H1 (cell line): Measurements from ENCODE around the gene CFAP206. TPM values are rescaled to one million over a fixed set of nuclear protein-coding genes. Genes with fewer than 3 reads are reported as not detected.

Experiments
- CTCF ChIA-PET: fragments of 300-600 bp; sonication (Branson Sonifier 250); formaldehyde crosslinking; loops from one replicate; lab custom pipeline; 2021; ENCODE audit not compliant: partially characterized antibody; lab: Charles Lee
- POLR2A ChIA-PET: fragments of 300-600 bp; sonication (Branson Sonifier 250); formaldehyde crosslinking; loops from one replicate; lab custom pipeline; 2021; ENCODE audit warnings: inconsistent platforms; ENCODE audit not compliant: partially characterized antibody; lab: Charles Lee
- DNase-seq, 2 experiments: peaks; one replicate each; pipeline versions ENCODE4 v3.0.0 to v3.0.0-alpha.2; 2010 to 2022; ENCODE audit warnings: low spot score in 2 of 2, low read depth in 1 of 2, mixed read lengths in 1 of 2
- FAIRE-seq: peaks from 2 replicates; lab custom pipeline; 2011; peaks lifted over from hg19 to GRCh38; lab: Jason Lieb, UNC
- H2AFZ ChIP-seq: 2 replicates; pipeline ENCODE4 v1.8.1; 2012; ENCODE audit warnings: low read length, inconsistent platforms
- H2AK5ac ChIP-seq: 2 replicates; pipeline ENCODE4 v1.6.1; 2013; ENCODE audit warnings: low read depth, low read length
- H2BK120ac ChIP-seq: replicated peaks from 2 replicates; pipeline ENCODE3; 2013; ENCODE audit warnings: low read depth, low read length, inconsistent platforms
- H2BK12ac ChIP-seq: 2 replicates; pipeline ENCODE4 v1.6.1; 2013; ENCODE audit warnings: low read depth, low read length
- H2BK15ac ChIP-seq: 2 replicates; pipeline ENCODE4 v1.6.1; 2013; ENCODE audit warnings: low read length
- H2BK20ac ChIP-seq: 2 replicates; pipeline ENCODE4 v1.6.1; 2013; ENCODE audit warnings: low read length
- H2BK5ac ChIP-seq: 2 replicates; pipeline ENCODE4 v1.6.1; 2013; ENCODE audit warnings: low read depth, low read length
- H3K14ac ChIP-seq: 2 replicates; pipeline ENCODE4 v1.6.1; 2013; ENCODE audit warnings: inconsistent platforms; ENCODE audit not compliant: insufficient read length
- H3K18ac ChIP-seq: 2 replicates; pipeline ENCODE4 v1.6.1; 2013; ENCODE audit warnings: low read length; ENCODE audit errors: extremely low read depth
- H3K23ac ChIP-seq: 2 replicates; pipeline ENCODE4 v1.6.1; 2013; ENCODE audit warnings: inconsistent platforms; ENCODE audit not compliant: insufficient read length
- H3K23me2 ChIP-seq: 2 replicates; pipeline ENCODE4 v1.6.1; 2013; ENCODE audit warnings: low read depth, low read length
- H3K27ac ChIP-seq: 2 replicates; pipeline ENCODE4 v1.6.1; 2011; ENCODE audit warnings: low read depth, low read length, inconsistent platforms
- H3K27me3 ChIP-seq, 4 experiments: replicated peaks in 1 of 4; 1 replicate in 1 of 4; 2 replicates in 3 of 4; pipeline versions ENCODE4 v1.6.1 to v1.8.1; 2011 to 2013; ENCODE audit warnings: low read length in 3 of 4, mild to moderate bottlenecking in 3 of 4, inconsistent platforms in 2 of 4, mixed read lengths in 2 of 4, moderate library complexity in 1 of 4; ENCODE audit not compliant: control insufficient read depth in 3 of 4, insufficient read depth in 3 of 4; ENCODE audit errors: extremely low read depth in 1 of 4
- H3K36me3 ChIP-seq, 4 experiments: 2 replicates each; pipeline versions ENCODE4 v1.6.1 to v1.8.1; 2011 to 2013; ENCODE audit warnings: mild to moderate bottlenecking in 4 of 4, low read length in 3 of 4, moderate library complexity in 2 of 4, control low read depth in 1 of 4, inconsistent platforms in 1 of 4; ENCODE audit not compliant: insufficient read depth in 4 of 4, control insufficient read depth in 2 of 4
- H3K4ac ChIP-seq: replicated peaks from 2 replicates; pipeline ENCODE3; 2013; ENCODE audit warnings: low read length, low read depth, mixed read lengths, inconsistent platforms; ENCODE audit not compliant: insufficient read length
- H3K4me1 ChIP-seq, 4 experiments: replicated peaks in 1 of 4; 1 replicate in 1 of 4; 2 replicates in 3 of 4; pipeline versions ENCODE4 v1.6.1 to v1.8.1; 2011 to 2013; ENCODE audit warnings: low read length in 3 of 4, inconsistent platforms in 2 of 4, mixed read lengths in 1 of 4; ENCODE audit not compliant: insufficient read depth in 4 of 4, control insufficient read depth in 3 of 4
- H3K4me2 ChIP-seq, 2 experiments: 2 replicates each; pipeline versions ENCODE4 v1.6.1 to v1.8.1; 2011 to 2013; ENCODE audit warnings: low read depth in 2 of 2, low read length in 2 of 2, control low read depth in 1 of 2, inconsistent platforms in 1 of 2, mild to moderate bottlenecking in 1 of 2; ENCODE audit not compliant: insufficient read depth in 1 of 2
- H3K4me3 ChIP-seq, 4 experiments: fragments of 200-600, 300-600 bp in 1 of 4; sonication (generic), shearing (Covaris generic), sonication (Bioruptor Twin) in 1 of 4; 2 replicates each; pipeline versions ENCODE4 v1.5.1 to v1.8.1; 2011 to 2016; ENCODE audit warnings: low read length in 4 of 4, low read depth in 3 of 4, control low read depth in 2 of 4, inconsistent platforms in 2 of 4, mild to moderate bottlenecking in 2 of 4, mixed read lengths in 1 of 4, moderate library complexity in 1 of 4; ENCODE audit not compliant: insufficient read depth in 2 of 4; ENCODE audit errors: extremely low read depth in 1 of 4
- H3K56ac ChIP-seq: replicated peaks from 2 replicates; pipeline ENCODE3; 2013; ENCODE audit warnings: low read depth, mild to moderate bottlenecking, mixed read lengths, low read length, inconsistent platforms; ENCODE audit not compliant: insufficient read length
- H3K79me1 ChIP-seq: 2 replicates; pipeline ENCODE4 v1.6.1; 2013; ENCODE audit warnings: low read depth, low read length, control low read depth
- H3K79me2 ChIP-seq, 2 experiments: 2 replicates each; pipeline versions ENCODE4 v1.6.1 to v1.8.1; 2012 to 2013; ENCODE audit warnings: low read length in 2 of 2, mild to moderate bottlenecking in 2 of 2, inconsistent platforms in 1 of 2; ENCODE audit not compliant: insufficient read depth in 2 of 2, control insufficient read depth in 1 of 2
- H3K9ac ChIP-seq, 4 experiments: replicated peaks in 1 of 4; 1 replicate in 1 of 4; 2 replicates in 3 of 4; pipeline versions ENCODE4 v1.6.1 to v1.8.1; 2011 to 2013; ENCODE audit warnings: low read depth in 3 of 4, low read length in 3 of 4, control low read depth in 2 of 4, mild to moderate bottlenecking in 2 of 4, moderate library complexity in 2 of 4, inconsistent platforms in 1 of 4; ENCODE audit errors: extremely low read depth in 1 of 4
- H3K9me3 ChIP-seq, 2 experiments: 2 replicates each; pipeline versions ENCODE4 v1.6.1 to v1.8.1; 2012 to 2013; ENCODE audit warnings: mild to moderate bottlenecking in 2 of 2, moderate library complexity in 2 of 2, control low read depth in 1 of 2, inconsistent platforms in 1 of 2, low read depth in 1 of 2, low read length in 1 of 2, mixed read lengths in 1 of 2; ENCODE audit not compliant: insufficient read depth in 2 of 2
- H4K20me1 ChIP-seq, 2 experiments: replicated peaks in 1 of 2; 2 replicates each; pipeline versions ENCODE3 to v1.8.1; 2011 to 2013; ENCODE audit warnings: inconsistent platforms in 2 of 2, low read length in 2 of 2, mild to moderate bottlenecking in 1 of 2; ENCODE audit not compliant: insufficient read depth in 2 of 2, control insufficient read depth in 1 of 2
- H4K5ac ChIP-seq: 2 replicates; pipeline ENCODE4 v1.6.1; 2013; ENCODE audit warnings: low read length, low read depth, mixed read lengths, inconsistent platforms; ENCODE audit not compliant: insufficient read length
- H4K8ac ChIP-seq: 2 replicates; pipeline ENCODE4 v1.8.0; 2013; ENCODE audit warnings: mild to moderate bottlenecking, moderate library complexity, low read length, inconsistent platforms; ENCODE audit not compliant: insufficient read depth; ENCODE audit errors: extremely low read depth
- H4K91ac ChIP-seq: replicated peaks from 2 replicates; pipeline ENCODE3; 2013; ENCODE audit warnings: low read length, mixed read lengths, inconsistent platforms; ENCODE audit not compliant: insufficient read length
- ASH2L ChIP-seq: fragments of 200-600, 300-600 bp; sonication (generic); IDR thresholded peaks from one replicate; pipeline ENCODE4 v1.7.1; 2017; ENCODE audit warnings: low read length
- BRCA1 ChIP-seq: IDR thresholded peaks from 2 replicates; pipeline ENCODE4 v1.6.1; 2012; ENCODE audit warnings: low read depth, low read length, improper control_type of control experiment
- E2F6 ChIP-seq: IDR thresholded peaks from 2 replicates; pipeline ENCODE4 v1.6.1; 2012; ENCODE audit warnings: inconsistent platforms
- HDAC2 ChIP-seq, 2 experiments: fragments of 300-600 bp in 1 of 2; sonication (generic) in 1 of 2; IDR thresholded peaks; 2 replicates each; pipeline ENCODE4 v1.6.1; 2011 to 2012; ENCODE audit warnings: low read depth in 2 of 2, low read length in 2 of 2, mild to moderate bottlenecking in 2 of 2, moderate library complexity in 2 of 2, borderline replicate concordance in 1 of 2, inconsistent platforms in 1 of 2
- KDM1A ChIP-seq: fragments of 200-600, 300-600 bp; sonication (generic); IDR thresholded peaks from 2 replicates; pipeline ENCODE4 v1.7.1; 2016; ENCODE audit warnings: mild to moderate bottlenecking, low read length, borderline replicate concordance
- KDM5A ChIP-seq: fragments of 200-600 bp; IDR thresholded peaks from 2 replicates; pipeline ENCODE4 v1.7.1; 2012; ENCODE audit warnings: mild to moderate bottlenecking, low read length, inconsistent platforms, mixed read lengths
- MAFK ChIP-seq: IDR thresholded peaks from 2 replicates; pipeline ENCODE4 v1.6.1; 2012; ENCODE audit warnings: low read depth, mild to moderate bottlenecking, improper control_type of control experiment, low read length
- POU5F1 ChIP-seq: IDR thresholded peaks from 2 replicates; pipeline ENCODE4 v1.6.1; 2011; ENCODE audit warnings: low read depth, mild to moderate bottlenecking, low read length, moderate library complexity
- RBBP5 ChIP-seq: IDR thresholded peaks from 2 replicates; pipeline ENCODE4 v1.7.1; 2012; ENCODE audit warnings: low read depth, mild to moderate bottlenecking, inconsistent platforms, low read length, moderate library complexity, borderline replicate concordance
- RNF2 ChIP-seq: fragments of 200-900, 300-1000 bp; sonication (generic); IDR thresholded peaks from 2 replicates; pipeline ENCODE4 v1.7.1; 2016; ENCODE audit warnings: borderline replicate concordance, low read depth, mild to moderate bottlenecking, antibody characterized with exemption, low read length; ENCODE audit not compliant: poor library complexity, severe bottlenecking; ENCODE audit errors: missing control alignments
- RXRA ChIP-seq: IDR thresholded peaks from 2 replicates; pipeline ENCODE4 v1.6.1; 2011; ENCODE audit warnings: low read depth, mild to moderate bottlenecking, low read length, moderate library complexity; ENCODE audit not compliant: insufficient read depth
- SIN3A ChIP-seq, 2 experiments: IDR thresholded peaks in 1 of 2; conservative IDR thresholded peaks in 1 of 2; 2 replicates each; pipeline ENCODE4 v1.6.1; 2011 to 2012; ENCODE audit warnings: low read length in 2 of 2, improper control_type of control experiment in 1 of 2, low read depth in 1 of 2, mild to moderate bottlenecking in 1 of 2
- TCF12 ChIP-seq: IDR thresholded peaks from 2 replicates; pipeline ENCODE4 v1.6.1; 2011; ENCODE audit warnings: low read depth, mild to moderate bottlenecking, low read length
- WGBS, 2 experiments: shearing (Covaris generic) in 1 of 2; methylation state at CpG; one replicate each; pipeline versions ENCODE4 v1.1.6 to v1.1.7; 2013 to 2015; ENCODE audit warnings: low lambda C conversion rate in 2 of 2, mixed read lengths in 2 of 2, inconsistent platforms in 1 of 2, low coverage in 1 of 2, missing lambda C conversion rate in 1 of 2; ENCODE audit not compliant: insufficient replicate concordance in 2 of 2, insufficient coverage in 1 of 2, insufficient read length in 1 of 2; ENCODE audit errors: extremely low coverage in 1 of 2, missing lambda C conversion rate in 1 of 2; 5-methylcytosine and 5-hydroxymethylcytosine counted together
- polyA plus RNA-seq, 7 experiments: library from polyadenylated mRNA; depleted of rRNA in 3 of 7; stranded (reverse) in 5 of 7; unstranded in 2 of 7; fragments of >200 nt in 5 of 7; fragments of 200-250 nt in 2 of 7; gene quantifications; 1 replicate in 5 of 7; 2 replicates in 1 of 7; 4 replicates in 1 of 7; pipeline versions ENCODE4 v1.2.1 to v1.2.3, GENCODE V29; 2011 to 2013; ENCODE audit warnings: missing spikeins in 2 of 7, mixed read lengths in 2 of 7
- total RNA-seq: library from RNA; stranded (reverse); fragmentation: NEBNext Ultra II Directional; extraction: Animal tissue kit (Norgen Biotek cat#: 25700); gene quantifications from 2 replicates; pipeline ENCODE4 v1.2.1, GENCODE V29; 2021

The CFAP206 gene
- total and polyA plus RNA-seq, 2 of the 8 experiments (the other 6 are each of a cell fraction or from before 2014, with no cell fraction given) = not detected

GRCh38 chr6:87441711-87442110 is 33.9 kb downstream of the CFAP206 start:
- H3K27ac ChIP-seq = no peak overlapping the region
- H4K20me1 ChIP-seq = no peaks in the 10 kb centered on the region
- H2BK12ac ChIP-seq = no peak overlapping the region
- no peak overlapping the region for H2BK20ac ChIP-seq
- ChIA-PET POLR2A (interaction anchor here (1.1 kb wide), 1 partner anchor 33 kb away, joined by 3 read pairs; no protein-coding TSS in a partner anchor), CTCF (interaction anchor here (0.9 kb wide), 1 partner anchor 9 kb away, joined by 3 read pairs; no protein-coding TSS in a partner anchor)
- H3K36me3 ChIP-seq = no peaks in the 10 kb centered on the region
- H3K27me3 ChIP-seq = no peaks in the 10 kb centered on the region
- H3K23ac ChIP-seq = no peak overlapping the region
- no peak overlapping the region for H3K4me3 ChIP-seq
- H2BK120ac ChIP-seq = no peak overlapping the region
- H4K91ac ChIP-seq = no peak overlapping the region
- H3K79me2 ChIP-seq = no peaks in the 10 kb centered on the region
- H3K79me1 ChIP-seq = no peaks in the 10 kb centered on the region
- no peak overlapping the region for H3K18ac ChIP-seq
- H3K4me1 ChIP-seq = peaks cover 0 to 5% (median 0%) of the 10 kb centered on the region in 4 experiments; a peak in 3 of 7 replicates
- H3K9me3 ChIP-seq = no peaks in the 10 kb centered on the region
- H3K23me2 ChIP-seq = no peaks in the 10 kb centered on the region
- no peak for FAIRE-seq
- H3K4ac ChIP-seq = no peak overlapping the region
- DNase-seq = no peak
- H2AFZ ChIP-seq = no peak overlapping the region
- no peak overlapping the region for H4K5ac ChIP-seq
- H2BK15ac ChIP-seq = no peak overlapping the region
- H2AK5ac ChIP-seq = no peak overlapping the region
- H2BK5ac ChIP-seq = no peak overlapping the region
- H3K4me2 ChIP-seq = no peak overlapping the region
- H3K14ac ChIP-seq = no peak overlapping the region
- no peak overlapping the region for H3K9ac ChIP-seq
- no peak overlapping the region for H3K56ac ChIP-seq
- WGBS, 2 experiments = 96% methylated on average over 5 of the region's 5 CpGs; no CpG with 5 or more reads in 1 of the 2 experiments
- no peak overlapping the region for H4K8ac ChIP-seq
- TF ChIP-seq ASH2L (no peak), RNF2 (no peak), POU5F1 (no peak), KDM5A (no peak), RXRA (no peak), BRCA1 (no peak), MAFK (no peak), E2F6 (no peak), KDM1A (no peak), HDAC2 (IDR thresholded peaks at IDR 0.05; ENCODE audit: borderline replicate concordance in 1 of 2, low read depth in 2 of 2, low read length in 2 of 2) (no peak), TCF12 (no peak), RBBP5 (no peak), SIN3A (conservative IDR thresholded peaks at IDR 0.05 in 1 of 2, IDR thresholded peaks at IDR 0.05 in 1 of 2; ENCODE audit: low read depth in 1 of 2, low read length in 2 of 2) (no peak)
